Erythroblast (primary cell): Measurements from ENCODE around the gene CCDC38.

Experiments
- GATA1 ChIP-seq: IDR thresholded peaks from 2 replicates; pipeline ENCODE4 v1.6.1; 2011; ENCODE audit warnings: low read depth, mild to moderate bottlenecking, control low read depth, low read length, moderate library complexity
- POLR2A ChIP-seq: IDR thresholded peaks from 2 replicates; pipeline ENCODE4 v1.6.1; 2011; ENCODE audit warnings: mild to moderate bottlenecking, low read length

DNA sequence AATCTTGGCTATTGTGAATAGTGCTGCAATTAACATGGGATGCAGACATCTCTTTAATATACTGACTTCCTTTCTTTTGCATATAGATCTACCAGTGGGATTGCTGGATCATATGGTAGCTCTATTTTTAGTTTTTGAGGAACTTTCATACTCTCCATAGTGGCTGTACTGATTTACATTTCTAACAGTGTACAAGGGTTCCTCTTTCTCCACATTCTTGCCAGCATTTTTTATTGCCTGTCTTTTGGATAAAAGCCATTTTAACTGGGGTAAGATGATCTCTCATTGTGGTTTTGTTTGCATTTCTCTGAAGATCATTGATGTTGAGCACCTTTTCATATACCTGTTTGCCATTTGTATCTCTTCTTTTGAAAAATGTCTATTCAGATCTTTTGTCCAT, 9.1 kb upstream of the CCDC38 start:
- TF ChIP-seq POLR2A (no peak), GATA1 (no peak)
